ENCODE measurements around the gene GRAP. TPM values are rescaled to one million over a fixed set of nuclear protein-coding genes. Genes with fewer than 3 reads are reported as not detected.

GRAP gene
- total RNA-seq, 1 donor from 2014 or later, result 24.5 TPM

DNA sequence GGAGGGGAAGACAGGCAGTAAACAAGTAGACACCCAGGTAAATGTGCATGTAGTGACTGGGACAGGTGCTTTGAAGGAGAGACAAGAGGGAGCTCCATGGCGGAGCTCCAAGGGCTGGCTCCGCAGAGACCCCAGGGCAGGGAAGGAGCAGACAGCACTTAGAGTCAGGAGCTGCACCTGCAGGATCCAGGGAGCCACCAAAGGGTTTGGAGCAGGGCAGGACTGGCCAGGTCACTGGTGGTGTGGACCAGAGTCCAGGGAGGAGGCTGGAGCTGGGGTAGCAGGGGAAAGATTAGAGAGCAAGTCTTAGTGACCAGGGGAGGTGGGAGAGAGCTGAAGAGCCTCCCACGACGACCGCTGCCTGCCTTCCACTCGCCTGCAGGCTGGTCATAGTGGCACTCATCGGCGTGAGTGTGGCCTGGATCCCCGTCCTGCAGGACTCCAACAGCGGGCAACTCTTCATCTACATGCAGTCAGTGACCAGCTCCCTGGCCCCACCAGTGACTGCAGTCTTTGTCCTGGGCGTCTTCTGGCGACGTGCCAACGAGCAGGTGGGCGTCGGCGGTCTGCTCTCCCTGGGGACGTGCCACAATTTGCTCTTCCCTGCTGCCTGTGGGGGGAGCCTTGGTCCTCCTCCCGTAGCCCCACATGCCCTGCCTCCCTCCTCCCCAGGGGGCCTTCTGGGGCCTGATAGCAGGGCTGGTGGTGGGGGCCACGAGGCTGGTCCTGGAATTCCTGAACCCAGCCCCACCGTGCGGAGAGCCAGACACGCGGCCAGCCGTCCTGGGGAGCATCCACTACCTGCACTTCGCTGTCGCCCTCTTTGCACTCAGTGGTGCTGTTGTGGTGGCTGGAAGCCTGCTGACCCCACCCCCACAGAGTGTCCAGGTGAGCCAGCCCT lies 27.5 kb downstream of the GRAP start:
- intact Hi-C loops (cut with micrococcal nuclease), result no loop called here

DNA sequence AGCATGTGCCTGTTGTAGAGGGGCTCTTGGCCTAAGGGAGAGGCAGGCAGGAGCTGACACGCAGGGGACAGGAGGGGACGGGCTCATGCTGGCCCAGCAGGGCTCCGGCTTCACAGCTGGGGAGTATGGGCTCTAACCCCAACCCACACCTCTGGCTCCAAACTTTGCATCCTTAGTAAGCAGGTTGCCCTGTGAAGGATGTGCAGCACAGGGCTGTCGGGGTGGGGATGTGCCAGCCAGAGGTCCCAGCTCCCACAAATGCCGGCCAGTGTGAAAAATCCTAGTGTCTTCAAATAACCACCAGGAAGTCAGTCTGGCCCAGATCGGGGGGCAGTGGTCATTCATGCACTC lies 28.2 kb downstream of the GRAP start:
- intact Hi-C loops (cut with micrococcal nuclease), result no loop called here

DNA sequence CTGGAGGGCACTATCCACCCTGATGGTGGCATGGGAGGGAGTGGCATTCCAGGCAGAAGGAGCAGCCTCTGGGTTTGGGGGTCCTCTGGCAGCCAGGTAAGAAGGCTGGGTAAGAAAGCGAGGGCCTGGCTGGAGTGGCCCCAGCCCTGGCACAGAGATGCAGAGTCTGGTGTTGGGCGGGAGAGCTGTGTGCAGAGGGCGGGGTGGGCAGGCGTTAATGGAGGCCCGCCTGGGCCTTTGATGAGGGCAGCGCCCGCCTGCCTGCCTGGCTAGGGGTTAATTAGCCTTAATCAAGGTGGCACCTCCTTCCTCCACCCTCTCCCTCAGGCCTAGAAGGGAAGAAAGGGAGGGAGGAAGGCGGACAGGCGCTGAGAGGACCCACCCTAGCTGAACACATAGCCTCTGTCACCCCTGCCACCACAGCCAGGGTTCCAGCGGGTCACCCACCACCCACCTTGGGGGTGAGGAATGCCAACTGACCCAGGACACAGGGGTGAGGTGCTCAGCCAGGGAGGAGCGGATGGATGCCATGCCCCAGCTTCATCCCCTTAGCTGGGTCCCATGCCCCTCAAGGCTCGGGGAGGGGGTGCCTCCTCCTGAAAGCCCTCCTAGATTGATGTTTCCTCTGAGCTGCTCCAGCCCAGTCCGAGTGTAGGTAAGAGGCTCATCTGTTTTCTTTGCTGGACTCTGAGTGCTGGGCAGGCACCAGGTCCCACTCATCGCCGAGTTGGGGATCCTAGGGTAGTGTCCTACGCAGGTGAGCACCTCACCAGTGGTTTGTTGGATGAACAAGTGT lies 28.8 kb downstream of the GRAP start:
- intact Hi-C loops (cut with micrococcal nuclease), result no loop called here

DNA sequence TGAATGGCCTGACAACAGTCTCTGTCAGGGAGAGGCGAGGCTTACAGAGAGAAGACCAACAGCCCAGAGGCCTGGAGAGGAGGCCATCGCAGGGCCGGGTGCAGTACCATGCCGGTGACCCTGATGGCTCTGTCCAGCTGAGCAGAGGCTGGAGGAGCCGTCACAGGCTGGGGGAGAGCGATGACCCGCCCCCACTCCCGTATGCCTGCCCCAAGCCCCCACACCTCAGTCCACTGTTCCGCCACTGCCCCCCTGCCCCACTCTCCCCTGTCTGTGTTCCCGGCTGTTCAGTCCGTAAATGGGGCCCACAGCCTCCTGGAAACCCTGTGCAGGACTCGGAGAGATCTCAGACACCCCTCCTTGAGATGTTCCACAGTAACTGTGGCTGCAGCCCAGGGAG lies 29.4 kb downstream of the GRAP start:
- intact Hi-C loops (cut with micrococcal nuclease), result no loop called here

DNA sequence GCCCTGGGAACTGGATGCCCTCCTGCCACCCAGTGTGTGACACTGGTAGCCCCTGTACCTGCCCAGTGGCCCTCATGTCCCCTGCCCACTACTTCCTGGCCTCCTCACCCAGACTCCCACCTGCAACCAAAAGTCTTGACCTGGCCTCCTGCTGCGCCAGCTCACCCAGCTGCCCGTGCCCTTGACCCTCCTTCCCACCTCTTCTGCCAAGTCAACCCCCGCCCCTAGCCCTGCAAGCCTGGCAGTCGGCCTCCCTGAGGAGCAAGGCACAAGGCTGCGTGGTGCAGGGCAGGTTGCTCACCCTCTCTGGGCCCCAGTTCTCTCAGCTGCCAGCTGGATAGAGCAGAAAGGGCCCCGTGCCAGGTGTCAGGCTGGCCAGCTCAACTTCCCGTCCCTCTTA lies 29.9 kb downstream of the GRAP start:
- intact Hi-C loops (cut with micrococcal nuclease), result no loop called here

DNA sequence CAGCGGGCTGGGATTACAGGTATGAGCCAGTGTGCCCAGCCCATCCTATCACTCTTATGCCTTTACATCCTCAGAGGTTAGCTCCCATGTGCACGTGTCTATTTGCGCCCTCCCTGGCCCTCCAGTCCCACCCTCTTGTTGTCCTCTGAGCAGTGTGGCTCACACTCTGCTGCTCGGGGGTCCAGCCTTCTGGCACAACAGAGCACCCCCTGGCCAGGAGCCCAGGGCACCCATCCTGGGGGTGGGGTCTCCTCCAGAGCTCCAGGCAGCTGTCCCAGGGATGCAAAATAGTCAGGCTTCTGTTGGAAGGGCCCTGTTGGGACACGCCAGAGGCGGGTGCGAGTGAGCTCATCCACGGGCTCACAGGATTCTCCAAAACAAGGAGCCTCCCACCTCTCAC lies 30.5 kb downstream of the GRAP start:
- intact Hi-C loops (cut with micrococcal nuclease), result no loop called here

DNA sequence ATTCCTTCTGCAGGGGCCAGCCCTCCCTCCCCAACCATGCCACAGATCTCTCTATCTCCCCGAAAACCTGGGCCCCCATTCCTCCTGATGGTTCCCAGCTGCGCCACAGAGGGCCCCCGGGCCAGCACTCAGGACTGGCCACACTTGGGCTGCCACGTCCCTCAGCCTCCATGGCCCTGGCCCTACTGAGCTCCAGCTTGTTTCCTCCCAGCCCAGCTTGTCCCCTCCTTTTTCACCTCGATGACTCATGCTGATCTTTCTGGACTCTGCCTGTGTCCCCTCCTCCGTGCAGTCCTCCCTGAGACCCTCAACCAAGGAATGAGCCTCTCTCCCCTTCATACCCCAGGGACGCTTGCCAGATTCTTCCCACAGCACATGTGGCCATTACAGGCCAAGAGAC lies 31.3 kb downstream of the GRAP start:
- intact Hi-C loops (cut with micrococcal nuclease), result no loop called here

DNA sequence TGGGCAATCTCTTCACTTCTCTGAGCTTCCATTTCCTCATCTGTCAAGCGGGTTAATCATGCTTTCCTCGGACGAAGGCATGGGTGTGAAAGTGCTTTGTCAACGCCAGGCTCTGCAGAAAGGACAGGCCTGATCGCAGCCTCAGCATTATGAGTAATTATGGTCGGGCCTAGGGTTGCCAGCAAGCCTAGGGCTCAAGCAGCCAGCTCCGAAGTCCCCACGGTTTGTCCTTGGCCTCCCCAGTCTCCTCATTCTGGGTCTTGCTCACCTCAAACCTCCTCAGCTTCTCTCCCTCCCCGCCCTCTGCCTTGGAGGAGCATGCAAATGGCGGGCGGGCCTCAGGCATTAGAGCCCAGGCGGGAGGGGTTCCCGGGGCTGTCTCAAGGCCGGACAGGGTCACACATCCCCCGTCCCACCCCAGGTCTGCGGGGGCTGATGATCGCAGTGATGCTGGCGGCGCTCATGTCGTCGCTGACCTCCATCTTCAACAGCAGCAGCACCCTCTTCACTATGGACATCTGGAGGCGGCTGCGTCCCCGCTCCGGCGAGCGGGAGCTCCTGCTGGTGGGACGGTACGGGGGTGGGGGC lies 32.0 kb downstream of the GRAP start:
- intact Hi-C loops (cut with micrococcal nuclease), result no loop called here

DNA sequence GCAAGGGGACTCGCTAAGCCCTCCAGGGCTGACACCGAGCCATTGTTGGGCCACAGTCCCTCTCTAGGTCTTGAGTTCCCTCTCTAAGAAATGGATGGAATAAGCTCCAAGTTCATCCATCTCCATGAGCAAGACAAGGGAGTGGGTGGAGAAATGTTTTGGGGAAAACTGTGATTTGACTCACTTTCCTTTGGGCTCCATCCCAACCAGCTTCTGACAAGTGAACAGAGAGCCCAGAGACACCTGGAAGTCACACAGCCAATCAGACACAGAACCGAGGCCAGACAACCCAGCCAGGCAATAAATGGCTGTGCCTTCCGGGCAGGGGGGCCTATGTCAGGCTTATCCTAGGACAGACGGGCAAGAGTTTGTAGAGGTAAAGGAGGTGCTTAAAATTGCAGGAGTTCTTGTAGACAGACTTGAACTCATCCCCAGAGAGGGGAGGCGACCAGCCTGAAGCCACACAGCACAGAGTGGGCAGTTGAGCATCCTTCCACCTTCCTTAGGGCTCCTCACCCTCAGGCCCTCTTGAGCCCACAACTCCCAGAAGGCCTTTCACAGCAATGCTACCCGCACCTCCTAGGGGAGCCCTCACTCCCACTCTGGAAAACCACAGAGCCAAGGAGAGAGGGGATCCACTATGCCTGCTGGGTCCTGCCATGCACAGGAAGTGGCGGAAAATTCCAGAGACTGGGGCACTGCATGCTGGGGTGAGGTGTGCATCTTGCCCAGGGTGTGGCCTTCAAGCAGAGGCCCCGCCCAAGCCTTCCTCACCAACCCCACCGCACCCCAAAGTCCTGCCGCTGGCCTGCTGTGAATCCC lies 32.7 kb downstream of the GRAP start:
- intact Hi-C loops (cut with micrococcal nuclease), result no loop called here

DNA sequence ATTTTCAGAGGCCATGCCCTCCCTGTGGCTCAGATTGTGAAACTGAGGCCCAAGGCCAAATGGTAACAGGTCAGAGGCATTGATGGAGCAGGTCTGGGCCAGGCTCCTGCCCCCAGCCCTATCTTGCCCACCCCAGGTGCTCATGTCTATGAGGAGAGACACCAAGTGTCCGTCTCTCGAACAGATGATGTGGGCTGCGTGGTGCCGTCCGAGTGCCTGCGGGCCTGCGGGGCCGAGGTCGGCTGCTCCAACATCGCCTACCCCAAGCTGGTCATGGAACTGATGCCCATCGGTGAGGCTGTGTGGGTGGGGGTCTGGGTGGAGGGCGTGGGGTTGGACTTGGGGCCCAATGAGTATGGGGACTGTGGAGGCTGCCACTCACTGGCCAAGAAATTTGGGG lies 33.5 kb downstream of the GRAP start:
- intact Hi-C loops (cut with micrococcal nuclease), result no loop called here

DNA sequence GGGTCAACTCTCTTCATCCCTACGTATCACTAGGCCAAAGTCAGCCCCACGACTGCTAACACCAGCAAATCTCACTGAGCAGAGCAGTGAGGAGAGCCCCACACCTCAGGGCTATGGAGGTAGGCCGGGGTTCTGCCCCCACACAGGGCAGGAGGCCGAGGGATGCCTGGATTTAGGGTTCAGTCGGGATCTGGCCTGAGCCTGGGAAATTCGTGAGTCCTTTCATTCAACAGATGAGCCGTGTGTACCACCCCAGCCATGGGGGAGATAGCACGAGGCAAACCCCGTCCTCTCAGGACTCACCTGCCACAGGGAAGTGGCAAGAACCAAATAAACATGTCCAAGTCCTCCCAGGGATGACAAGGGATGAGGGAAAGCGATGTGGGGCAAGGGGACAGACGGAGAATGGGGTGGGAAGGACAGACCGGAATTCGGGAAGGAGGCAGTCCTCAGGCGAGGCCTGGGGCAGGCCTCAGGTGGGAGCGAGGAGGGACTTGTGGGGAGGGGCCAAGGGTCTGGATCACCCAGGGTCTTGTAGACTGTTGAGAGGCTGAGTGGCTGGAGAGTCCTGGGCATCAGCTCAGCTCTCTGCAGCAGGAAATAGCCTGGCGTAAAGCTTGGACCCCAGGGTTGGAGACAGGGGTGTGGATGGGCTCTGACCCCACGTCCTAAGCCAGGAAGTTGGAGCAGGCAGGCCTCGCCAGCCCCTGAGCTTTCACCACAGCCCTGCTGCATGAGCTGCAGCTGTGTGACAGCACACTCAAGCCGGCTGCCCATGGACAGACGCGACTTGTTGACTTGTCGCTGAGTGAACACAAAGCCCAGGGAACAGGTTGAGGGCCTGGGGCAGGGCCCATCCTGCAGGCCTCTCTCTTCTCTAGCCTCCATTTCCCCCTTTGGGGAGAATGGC lies 34.3 kb downstream of the GRAP start:
- intact Hi-C loops (cut with micrococcal nuclease), result no loop called here

DNA sequence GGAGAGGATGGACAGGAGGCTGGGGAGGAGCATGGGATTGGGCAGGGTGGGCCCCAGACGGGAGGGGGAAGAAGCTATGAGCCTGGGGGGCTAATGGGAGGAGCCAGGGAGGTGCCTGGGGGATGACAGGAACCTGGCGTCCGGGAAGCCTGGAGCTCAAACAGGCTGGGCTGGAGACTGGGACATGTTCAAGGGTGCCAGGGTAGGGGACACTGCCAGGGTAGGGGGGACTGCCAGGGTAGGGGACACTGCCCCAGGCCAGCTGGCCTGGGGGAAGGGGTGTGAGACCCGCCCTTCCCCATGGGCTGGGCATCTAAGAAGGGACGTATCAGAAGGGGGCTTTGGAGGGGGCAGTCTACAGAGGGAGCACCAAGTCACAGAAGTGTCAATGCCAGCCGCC lies 35.2 kb downstream of the GRAP start:
- intact Hi-C loops (cut with micrococcal nuclease), result no loop called here

DNA sequence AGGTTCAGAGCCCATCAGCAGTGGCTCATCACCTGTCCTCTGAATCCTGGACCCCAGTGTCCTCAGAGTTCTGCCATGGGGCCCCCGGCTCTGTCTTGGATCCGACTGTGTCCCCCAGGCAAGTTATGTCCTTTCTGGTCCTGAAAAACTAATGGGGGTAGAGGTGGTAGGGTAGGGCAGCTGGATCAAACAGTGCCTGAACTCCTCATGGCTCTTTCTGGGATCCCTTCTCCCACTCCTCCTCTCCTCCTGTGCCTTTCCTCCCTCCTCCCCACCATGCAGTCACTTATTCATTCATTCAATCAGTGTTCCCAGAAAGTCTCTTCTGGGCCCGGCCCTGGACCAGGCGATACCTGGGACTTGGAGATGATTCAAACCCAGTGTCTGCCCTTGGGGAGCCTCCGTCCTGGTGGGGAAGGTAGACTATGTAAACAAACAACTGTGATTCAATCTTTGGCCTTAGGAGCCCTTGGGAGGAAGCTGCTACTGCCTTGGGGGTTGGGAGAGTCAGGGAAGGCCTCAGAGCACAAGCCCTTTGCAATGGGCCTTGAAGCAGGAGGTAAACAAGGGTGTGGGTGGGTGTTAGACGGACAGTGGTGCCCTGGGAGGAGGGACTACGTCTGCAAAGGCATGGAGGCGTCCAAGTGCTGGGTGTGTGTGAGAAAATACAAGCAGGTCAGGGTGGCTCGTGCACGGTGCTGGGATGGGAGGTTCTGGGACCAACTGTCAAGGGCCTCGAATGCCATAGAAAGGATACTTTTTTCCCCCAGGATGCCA lies 35.8 kb downstream of the GRAP start:
- intact Hi-C loops (cut with micrococcal nuclease), result no loop called here

DNA sequence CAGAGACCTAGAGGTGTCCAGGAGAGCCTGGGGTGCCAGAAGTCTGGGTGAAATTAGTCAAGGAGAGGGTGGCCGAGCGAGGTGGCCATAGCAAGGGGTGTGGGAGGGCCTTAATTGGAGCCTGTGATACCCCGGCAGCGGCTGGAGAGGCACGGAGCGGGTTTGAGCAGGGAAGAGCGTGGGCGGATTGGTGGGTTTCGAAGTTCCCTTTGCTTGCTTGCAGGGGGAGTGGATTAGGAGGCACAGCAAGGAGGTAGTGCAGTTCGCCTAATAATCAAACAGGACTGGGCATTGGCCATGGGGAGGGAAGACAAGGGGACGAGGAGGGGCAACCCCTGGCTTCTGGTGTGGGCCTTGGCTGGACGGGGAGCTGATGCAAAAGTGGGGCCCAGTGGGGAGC lies 36.8 kb downstream of the GRAP start:
- intact Hi-C loops (cut with micrococcal nuclease), result loop anchor here (10.0 kb wide), 1 partner anchor 785 kb away; the partner anchor contains the start of gene LLGL1

DNA sequence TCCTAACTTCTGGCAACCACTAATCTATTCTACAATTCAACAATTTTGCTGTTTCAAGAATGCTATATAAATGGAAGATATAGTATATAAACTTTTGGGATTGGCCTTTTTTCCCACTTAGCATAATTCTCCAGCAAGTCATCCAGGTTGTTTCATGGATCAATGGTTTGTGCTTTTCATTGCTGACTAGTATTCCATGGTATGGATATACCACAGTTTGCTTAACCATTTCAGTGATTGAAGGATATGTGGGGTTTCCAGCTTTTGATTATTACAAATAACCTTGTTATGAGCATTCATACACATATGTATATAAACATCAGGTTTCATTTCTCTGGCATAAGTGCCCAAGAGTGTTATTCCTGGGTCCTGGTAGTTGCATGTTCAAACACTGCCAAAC lies 40.1 kb downstream of the GRAP start:
- intact Hi-C loops (cut with micrococcal nuclease), result loop anchor here (10.0 kb wide), 1 partner anchor 782 kb away; the partner anchor contains the start of gene LLGL1

DNA sequence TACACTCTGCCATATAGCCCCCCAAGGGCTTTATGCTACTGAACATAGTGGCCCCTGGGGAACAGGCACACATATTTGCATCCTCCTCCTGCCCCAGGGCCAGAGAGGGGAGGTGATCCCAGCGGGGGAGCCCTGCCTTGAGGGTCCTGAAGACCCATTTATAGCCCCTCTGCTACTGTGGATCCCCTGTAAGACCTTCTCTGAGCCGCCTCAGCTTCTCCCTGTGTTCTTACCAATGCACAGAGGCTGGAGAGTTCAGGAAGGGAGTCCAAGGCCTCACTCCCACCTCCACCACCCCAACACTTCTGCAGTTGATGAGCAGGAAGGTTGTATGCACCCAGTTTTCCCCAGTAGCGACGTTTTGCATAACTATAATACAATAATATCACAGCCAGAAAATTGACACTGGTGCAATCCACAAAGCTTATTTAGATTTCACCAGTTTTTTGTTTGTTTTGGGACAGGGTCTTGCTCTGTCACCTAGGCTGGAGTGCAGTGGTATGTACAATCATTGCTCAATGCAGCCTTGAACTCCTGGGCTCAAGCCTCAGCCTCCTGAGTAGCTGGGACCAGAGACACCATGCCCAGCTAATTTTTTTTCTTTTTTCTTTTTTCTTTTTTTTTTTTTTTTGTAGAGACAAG lies 40.8 kb downstream of the GRAP start:
- intact Hi-C loops (cut with micrococcal nuclease), result loop anchor here (10.0 kb wide), 1 partner anchor 781 kb away; the partner anchor contains the start of gene LLGL1

DNA sequence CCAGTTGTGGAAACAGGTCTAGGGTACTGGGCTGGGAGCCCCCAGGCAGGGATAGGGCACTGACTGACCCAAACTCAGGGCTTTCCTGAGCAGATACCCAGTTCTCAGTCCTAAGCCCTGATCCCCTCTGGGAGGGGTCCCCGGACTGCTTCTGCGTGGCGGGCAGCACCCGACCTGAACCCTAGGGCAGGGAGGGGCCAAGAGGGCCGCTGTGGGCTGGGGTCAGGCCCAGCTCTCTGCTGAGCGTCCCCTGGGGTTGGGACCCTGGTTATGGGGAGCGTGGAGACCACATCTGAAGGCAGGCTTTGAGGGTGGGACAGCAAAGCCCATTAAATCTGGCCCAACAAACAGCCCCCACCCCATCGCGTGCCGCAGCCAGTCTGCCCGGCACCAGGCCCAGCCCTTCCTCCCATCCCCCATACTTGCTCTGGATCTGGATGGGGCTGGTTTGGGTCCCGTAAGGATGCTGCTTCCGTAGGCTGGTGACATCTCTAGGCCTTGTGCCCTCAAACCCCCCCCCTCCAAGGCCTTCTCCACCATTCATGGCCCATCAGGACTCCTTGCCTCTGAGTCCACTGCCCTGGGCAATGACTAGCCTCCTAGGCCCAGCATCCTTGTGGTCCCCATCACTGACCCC lies 41.5 kb downstream of the GRAP start:
- intact Hi-C loops (cut with micrococcal nuclease), result loop anchor here (10.0 kb wide), 1 partner anchor 780 kb away; the partner anchor contains the start of gene LLGL1

Measured in T-helper 2 cell treated with Interferon-gamma antibody and Interleukin-4, amounts not matched to agents 100 ng/mL and 5 ng/mL, for 36 hours (primary cell).